ENCODE data around the gene RBMS1. TPM values are rescaled to one million over a fixed set of nuclear protein-coding genes. Genes with fewer than 3 reads are reported as not detected.

RBMS1 gene
- total RNA-seq, 1 donor: 111 TPM

- H4K20me1 ChIP-seq (ENCODE audit: insufficient read depth, low read length): peaks cover 15% of the 10 kb centered on the region
Measured at GRCh38 chr2:160484859-160485520, 8.6 kb downstream of the RBMS1 start.

GRCh38 chr2:160482673-160483072 lies 10.9 kb downstream of the RBMS1 start:
- Histone ChIP-seq H3K27ac (ENCODE audit: low read depth, low read length) (no peak overlapping the region), H3K4me1 (ENCODE audit: insufficient read depth, low read length) (no peaks in the 10 kb centered on the region), H3K9me3 (ENCODE audit: low read depth, low read length) (no peaks in the 10 kb centered on the region), H3K36me3 (ENCODE audit: insufficient read depth, low read length) (no peaks in the 10 kb centered on the region), H3K27me3 (ENCODE audit: insufficient read depth, low read length) (no peaks in the 10 kb centered on the region), H3K79me2 (ENCODE audit: insufficient read depth, low read length) (peaks cover 89% of the 10 kb centered on the region), H3K4me2 (ENCODE audit: insufficient read depth, low read length) (no peak overlapping the region), H3K4me3 (ENCODE audit: insufficient read depth, low read length) (no peak overlapping the region), H4K20me1 (ENCODE audit: insufficient read depth, low read length) (peaks cover 30% of the 10 kb centered on the region), H2AFZ (ENCODE audit: low read length) (no peak overlapping the region)
- DNase-seq (ENCODE audit: insufficient read length, low spot score, missing footprints): no peak
- TF ChIP-seq, protein P1, sequence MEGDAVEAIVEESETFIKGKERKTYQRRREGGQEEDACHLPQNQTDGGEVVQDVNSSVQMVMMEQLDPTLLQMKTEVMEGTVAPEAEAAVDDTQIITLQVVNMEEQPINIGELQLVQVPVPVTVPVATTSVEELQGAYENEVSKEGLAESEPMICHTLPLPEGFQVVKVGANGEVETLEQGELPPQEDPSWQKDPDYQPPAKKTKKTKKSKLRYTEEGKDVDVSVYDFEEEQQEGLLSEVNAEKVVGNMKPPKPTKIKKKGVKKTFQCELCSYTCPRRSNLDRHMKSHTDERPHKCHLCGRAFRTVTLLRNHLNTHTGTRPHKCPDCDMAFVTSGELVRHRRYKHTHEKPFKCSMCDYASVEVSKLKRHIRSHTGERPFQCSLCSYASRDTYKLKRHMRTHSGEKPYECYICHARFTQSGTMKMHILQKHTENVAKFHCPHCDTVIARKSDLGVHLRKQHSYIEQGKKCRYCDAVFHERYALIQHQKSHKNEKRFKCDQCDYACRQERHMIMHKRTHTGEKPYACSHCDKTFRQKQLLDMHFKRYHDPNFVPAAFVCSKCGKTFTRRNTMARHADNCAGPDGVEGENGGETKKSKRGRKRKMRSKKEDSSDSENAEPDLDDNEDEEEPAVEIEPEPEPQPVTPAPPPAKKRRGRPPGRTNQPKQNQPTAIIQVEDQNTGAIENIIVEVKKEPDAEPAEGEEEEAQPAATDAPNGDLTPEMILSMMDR (IDR thresholded peaks at IDR 0.05; ENCODE audit: extremely low read depth, low read depth, low read length): no peak

More at GRCh38 chr2:160484859-160485520, 8.6 kb downstream of the RBMS1 start:
- H3K4me2 ChIP-seq (ENCODE audit: insufficient read depth, low read length): no peak overlapping the region
- H3K79me2 ChIP-seq (ENCODE audit: insufficient read depth, low read length): peaks cover 88% of the 10 kb centered on the region
- no peak overlapping the region for H2AFZ ChIP-seq (ENCODE audit: low read length)
- no peak overlapping the region for H3K4me3 ChIP-seq (ENCODE audit: insufficient read depth, low read length)
- DNase-seq (ENCODE audit: insufficient read length, low spot score, missing footprints): no peak
- H3K9me3 ChIP-seq (ENCODE audit: low read depth, low read length): no peaks in the 10 kb centered on the region
- no peaks in the 10 kb centered on the region for H3K27me3 ChIP-seq (ENCODE audit: insufficient read depth, low read length)
- H3K36me3 ChIP-seq (ENCODE audit: insufficient read depth, low read length): no peaks in the 10 kb centered on the region
- peaks cover 6% of the 10 kb centered on the region for H3K4me1 ChIP-seq (ENCODE audit: insufficient read depth, low read length)
- TF ChIP-seq, protein P1 (IDR thresholded peaks at IDR 0.05; ENCODE audit: extremely low read depth, low read depth, low read length): no peak
- H3K27ac ChIP-seq (ENCODE audit: low read depth, low read length): no peak overlapping the region

GRCh38 chr2:160479269-160479668 lies 14.3 kb downstream of the RBMS1 start:
- Histone ChIP-seq H3K79me2 (ENCODE audit: insufficient read depth, low read length) (peaks cover 90% of the 10 kb centered on the region), H3K27ac (ENCODE audit: low read depth, low read length) (no peak overlapping the region), H3K9me3 (ENCODE audit: low read depth, low read length) (no peaks in the 10 kb centered on the region), H3K27me3 (ENCODE audit: insufficient read depth, low read length) (no peaks in the 10 kb centered on the region), H2AFZ (ENCODE audit: low read length) (no peak overlapping the region), H3K4me2 (ENCODE audit: insufficient read depth, low read length) (no peak overlapping the region), H4K20me1 (ENCODE audit: insufficient read depth, low read length) (peaks cover 22% of the 10 kb centered on the region), H3K4me1 (ENCODE audit: insufficient read depth, low read length) (peaks cover 10% of the 10 kb centered on the region), H3K4me3 (ENCODE audit: insufficient read depth, low read length) (no peak overlapping the region), H3K36me3 (ENCODE audit: insufficient read depth, low read length) (no peaks in the 10 kb centered on the region)
- TF ChIP-seq, protein P1 (IDR thresholded peaks at IDR 0.05; ENCODE audit: extremely low read depth, low read depth, low read length): no peak
- DNase-seq (ENCODE audit: insufficient read length, low spot score, missing footprints): no peak

GRCh38 chr2:160478660-160479059 lies 14.9 kb downstream of the RBMS1 start:
- H4K20me1 ChIP-seq (ENCODE audit: insufficient read depth, low read length): peaks cover 22% of the 10 kb centered on the region
- peaks cover 10% of the 10 kb centered on the region for H3K4me1 ChIP-seq (ENCODE audit: insufficient read depth, low read length)
- H3K79me2 ChIP-seq (ENCODE audit: insufficient read depth, low read length): peaks cover 89% of the 10 kb centered on the region
- DNase-seq (ENCODE audit: insufficient read length, low spot score, missing footprints): no peak
- no peak overlapping the region for H3K4me3 ChIP-seq (ENCODE audit: insufficient read depth, low read length)
- TF ChIP-seq, protein P1 (IDR thresholded peaks at IDR 0.05; ENCODE audit: extremely low read depth, low read depth, low read length): no peak
- H2AFZ ChIP-seq (ENCODE audit: low read length): no peak overlapping the region
- no peak overlapping the region for H3K4me2 ChIP-seq (ENCODE audit: insufficient read depth, low read length)
- H3K27ac ChIP-seq (ENCODE audit: low read depth, low read length): no peak overlapping the region
- no peaks in the 10 kb centered on the region for H3K9me3 ChIP-seq (ENCODE audit: low read depth, low read length)
- H3K27me3 ChIP-seq (ENCODE audit: insufficient read depth, low read length): no peaks in the 10 kb centered on the region
- no peaks in the 10 kb centered on the region for H3K36me3 ChIP-seq (ENCODE audit: insufficient read depth, low read length)
